Right hindlimb (tissue), 1 donor: ENCODE measurements around the gene VRK1.
"Not testable (repeated sequence)": the region's sequence is repeated elsewhere in the genome, so short reads cannot be mapped to it uniquely, and the experiment has no call there.

ENCODE experiments used
- DNase-seq: peaks from one replicate; pipeline ENCODE4 v3.0.0-alpha.2; 2018

Gene VRK1

DNA sequence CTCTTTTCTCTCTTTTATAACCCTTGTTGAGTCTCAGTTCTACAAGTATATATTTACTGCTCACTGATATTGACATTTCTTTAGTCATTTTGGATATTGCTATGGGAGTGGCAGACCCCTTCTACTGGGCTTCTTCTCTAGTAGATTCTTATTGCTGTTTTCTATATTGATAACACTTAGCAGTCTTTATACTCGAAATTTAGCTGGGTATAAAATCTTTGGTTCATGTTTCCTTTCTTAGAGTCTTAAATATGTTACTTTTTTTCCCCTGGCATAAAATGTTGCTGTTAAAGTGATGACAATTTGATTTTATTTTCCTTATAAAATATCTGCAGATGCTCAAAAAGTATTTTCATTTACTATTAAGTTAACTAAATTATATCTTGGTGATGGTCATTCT is 32.6 kb downstream of the VRK1 start:
- DNase-seq: no peak

- DNase-seq: no peak
Observed at GRCh38 chr14:96830946-96831345, 33.8 kb downstream of the VRK1 start.

DNA sequence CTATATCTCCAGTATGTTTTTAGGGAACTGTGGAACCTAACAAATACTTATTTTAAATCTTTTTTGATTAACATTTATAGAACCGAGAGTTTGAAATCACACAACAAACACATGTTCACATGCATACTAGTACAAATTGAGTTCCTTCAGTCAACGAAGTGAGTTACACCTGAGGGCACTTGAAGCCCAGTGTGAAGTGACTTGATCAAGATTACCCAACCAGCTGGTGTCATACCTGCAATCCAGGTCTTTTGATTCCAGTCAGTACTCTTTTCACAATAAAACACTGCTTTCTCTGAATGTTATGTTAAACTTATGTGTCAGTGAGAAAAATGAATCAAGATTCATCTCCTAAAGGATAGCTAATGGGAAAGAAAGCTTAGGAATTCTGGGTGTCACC is 35.2 kb downstream of the VRK1 start:
- DNase-seq: no peak

GRCh38 chr14:96838449-96838848 is 41.3 kb downstream of the VRK1 start:
- no peak for DNase-seq

- DNase-seq: no peak
Observed at GRCh38 chr14:96839251-96839650, 42.1 kb downstream of the VRK1 start.

- no peak for DNase-seq
Observed at GRCh38 chr14:96843137-96843536, 46.0 kb downstream of the VRK1 start.

- DNase-seq: no peak
Observed at GRCh38 chr14:96844857-96845570, 47.8 kb downstream of the VRK1 start.

DNA sequence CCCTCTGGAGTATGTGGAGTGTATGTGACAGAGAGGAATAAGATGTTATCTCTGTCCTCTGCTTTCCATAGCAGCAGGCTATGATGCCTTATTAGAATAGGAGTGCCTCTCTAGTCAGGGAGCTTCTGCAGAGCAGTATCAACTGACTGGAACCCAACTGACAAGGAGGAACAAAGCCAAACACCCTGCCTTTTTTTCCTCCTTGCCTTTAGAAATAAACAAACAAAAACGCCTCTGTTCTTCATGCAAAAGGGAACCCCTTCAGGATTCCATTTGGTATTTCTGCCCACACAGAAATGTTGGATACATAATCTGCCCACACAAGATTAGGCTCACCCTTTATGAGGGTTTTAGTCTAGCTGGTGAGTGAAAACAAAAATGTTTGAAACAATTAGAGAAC is 50.3 kb downstream of the VRK1 start:
- DNase-seq: no peak

- no peak for DNase-seq
Observed at GRCh38 chr14:96848011-96848410, 50.8 kb downstream of the VRK1 start.

- no peak for DNase-seq
Observed at GRCh38 chr14:96849733-96850132, 52.6 kb downstream of the VRK1 start.

DNA sequence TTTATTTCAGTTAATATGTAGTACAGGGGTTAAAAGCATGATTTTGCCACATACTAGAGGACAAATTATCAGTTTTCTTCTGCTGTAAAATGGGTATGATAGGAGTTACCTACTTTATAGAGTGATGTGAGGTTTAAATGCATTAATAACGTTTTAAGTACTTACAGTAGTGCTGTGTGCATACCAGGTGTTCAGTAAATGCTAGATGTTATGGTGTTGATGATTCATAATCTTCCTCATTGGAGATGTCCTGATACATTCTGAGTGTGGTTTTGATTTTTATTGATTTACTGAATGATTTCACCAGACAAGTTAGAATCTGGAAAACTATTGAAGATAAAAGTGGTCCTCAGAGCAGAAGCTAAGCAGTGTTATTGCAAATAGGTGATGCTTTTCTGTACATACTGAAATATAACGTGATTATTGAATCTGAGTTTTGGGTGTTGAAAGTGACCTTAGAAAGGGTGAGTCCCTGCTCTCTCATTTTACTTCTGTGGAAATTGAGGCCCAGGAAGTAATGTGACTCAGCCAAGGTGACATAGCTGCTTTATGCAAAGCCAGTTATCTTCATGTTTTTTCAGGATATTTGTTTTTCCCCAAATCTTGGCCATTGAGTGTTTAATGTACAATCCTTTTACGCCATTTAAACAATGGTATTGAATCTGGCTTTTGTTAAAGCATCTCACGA is 54.7 kb downstream of the VRK1 start:
- DNase-seq: no peak

GRCh38 chr14:96852823-96853422 is 55.7 kb downstream of the VRK1 start:
- DNase-seq: no peak

GRCh38 chr14:96858643-96859042 is 61.5 kb downstream of the VRK1 start:
- DNase-seq: no peak

GRCh38 chr14:96861568-96862310 is 64.6 kb downstream of the VRK1 start:
- DNase-seq: no peak

DNA sequence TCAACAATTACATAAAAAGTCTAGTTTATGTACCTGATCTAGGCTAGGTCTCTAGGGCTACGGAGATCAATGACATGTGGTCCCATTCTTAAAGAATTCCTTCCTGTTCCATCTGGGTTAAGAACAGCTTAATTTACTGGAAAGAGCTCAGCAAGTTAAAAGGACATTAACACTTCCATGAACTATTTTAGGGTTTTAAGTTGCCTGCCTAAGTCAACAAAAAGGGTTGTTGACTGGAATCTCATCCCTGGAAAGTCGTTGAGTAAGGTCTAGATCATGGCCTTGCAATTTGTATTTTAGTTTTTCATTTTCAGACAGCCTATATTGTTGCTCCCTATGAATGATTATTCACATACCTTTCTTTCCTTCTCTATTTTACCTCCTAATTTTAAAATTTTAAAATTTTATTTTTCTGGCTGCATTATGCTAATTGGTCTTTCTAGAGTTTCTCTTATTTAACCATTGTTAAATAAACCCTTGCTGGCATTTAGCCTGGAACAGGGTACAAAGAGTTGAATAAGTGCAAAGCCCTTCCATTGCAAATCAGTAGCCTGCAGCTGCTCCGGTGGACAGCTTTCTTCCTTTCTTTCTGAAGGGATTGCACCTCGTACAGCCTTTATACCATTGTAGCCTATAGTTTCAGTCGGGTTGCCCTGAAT is 66.3 kb downstream of the VRK1 start:
- DNase-seq: no peak

GRCh38 chr14:96863986-96864330 is 66.8 kb downstream of the VRK1 start:
- DNase-seq: no peak

GRCh38 chr14:96867634-96868033 is 70.5 kb downstream of the VRK1 start:
- DNase-seq: no peak

DNA sequence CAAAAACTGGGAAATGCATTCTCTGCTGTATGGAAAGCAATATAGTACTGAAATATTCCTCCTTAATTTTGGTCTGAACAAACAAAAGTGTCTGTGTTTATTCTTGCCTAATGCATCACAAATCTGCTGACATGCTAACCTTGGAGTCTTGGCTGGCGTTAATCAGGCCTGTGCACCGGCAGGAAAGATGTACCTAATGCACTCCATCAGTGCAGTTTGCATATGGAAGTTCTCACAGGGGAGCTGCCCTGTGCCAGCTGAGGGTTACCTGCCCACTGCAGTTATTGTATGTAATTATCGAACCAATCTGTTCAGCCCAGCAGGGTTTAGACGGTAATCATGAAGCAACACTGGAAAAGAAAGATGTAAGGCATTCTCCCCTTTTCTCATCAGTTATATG is 76.9 kb downstream of the VRK1 start:
- no peak for DNase-seq

DNA sequence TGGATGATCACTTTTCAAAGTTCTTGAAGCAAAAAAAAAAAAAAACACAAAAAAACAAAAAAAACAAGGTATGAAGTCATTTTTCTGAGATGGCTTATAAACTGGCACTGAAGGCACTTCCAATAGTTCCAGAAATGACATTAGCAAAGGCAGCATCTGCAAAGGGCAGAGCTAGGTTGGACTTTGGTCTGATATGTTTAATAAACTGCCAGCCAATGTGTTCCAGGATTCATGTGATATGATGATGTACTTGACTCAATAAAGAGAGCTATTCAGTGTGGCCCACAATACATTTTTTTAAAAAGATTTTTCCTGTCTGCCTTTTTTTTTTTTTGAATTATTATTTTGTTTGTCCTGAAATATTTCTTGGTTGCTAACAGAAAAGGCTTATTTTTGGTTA is 79.6 kb downstream of the VRK1 start:
- no peak for DNase-seq

DNA sequence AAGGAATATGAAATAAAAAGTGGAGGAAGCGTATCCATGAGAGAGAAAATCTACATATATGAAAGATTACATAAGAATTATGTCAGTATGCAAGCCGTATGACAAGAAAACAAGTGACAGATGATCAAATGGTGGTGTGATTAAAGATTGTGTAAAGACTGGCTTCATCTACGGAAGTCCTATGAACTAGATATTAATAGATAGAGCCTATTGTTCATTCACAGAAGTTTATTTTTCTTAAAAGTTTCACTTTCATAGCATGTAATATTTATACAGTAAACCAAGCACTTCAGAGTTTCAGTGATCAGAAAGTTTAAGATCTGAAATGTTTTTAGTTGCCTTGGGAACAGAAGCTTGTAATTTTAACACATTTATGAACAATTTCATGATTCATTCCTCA is 84.5 kb downstream of the VRK1 start:
- no peak for DNase-seq

DNA sequence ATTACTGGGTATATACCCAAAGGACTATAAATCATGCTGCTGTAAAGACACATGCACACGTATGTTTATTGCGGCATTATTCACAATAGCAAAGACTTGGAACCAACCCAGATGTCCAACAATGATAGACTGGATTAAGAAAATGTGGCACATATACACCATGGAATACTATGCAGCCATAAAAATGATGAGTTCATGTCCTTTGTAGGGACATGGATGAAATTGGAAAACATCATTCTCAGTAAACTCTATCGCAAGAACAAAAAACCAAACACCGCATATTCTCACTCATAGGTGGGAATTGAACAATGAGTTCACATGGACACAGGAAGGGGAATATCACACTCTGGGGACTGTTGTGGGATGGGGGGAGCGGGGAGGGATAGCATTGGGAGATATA is 86.8 kb downstream of the VRK1 start:
- not testable (repeated sequence) for DNase-seq

DNA sequence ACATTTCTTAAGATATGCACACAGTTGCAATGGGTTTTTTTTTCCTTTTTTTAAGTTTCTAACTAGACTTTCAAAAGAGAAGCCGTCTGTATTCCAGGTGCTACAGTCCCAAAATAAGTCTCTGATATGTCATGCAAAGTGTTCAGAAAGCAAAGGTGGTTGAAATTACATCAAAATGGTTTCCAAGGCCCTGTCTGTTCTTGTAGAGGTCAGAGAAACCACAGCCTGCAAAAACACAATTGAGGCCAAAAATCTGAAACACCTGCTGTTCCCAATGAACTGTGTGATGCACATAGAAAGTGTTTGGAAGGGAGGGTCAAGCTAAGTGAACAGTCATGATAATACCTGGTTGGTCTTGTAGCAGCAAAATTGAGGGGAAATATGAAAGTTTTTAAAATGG is 91.0 kb downstream of the VRK1 start:
- DNase-seq: no peak

DNA sequence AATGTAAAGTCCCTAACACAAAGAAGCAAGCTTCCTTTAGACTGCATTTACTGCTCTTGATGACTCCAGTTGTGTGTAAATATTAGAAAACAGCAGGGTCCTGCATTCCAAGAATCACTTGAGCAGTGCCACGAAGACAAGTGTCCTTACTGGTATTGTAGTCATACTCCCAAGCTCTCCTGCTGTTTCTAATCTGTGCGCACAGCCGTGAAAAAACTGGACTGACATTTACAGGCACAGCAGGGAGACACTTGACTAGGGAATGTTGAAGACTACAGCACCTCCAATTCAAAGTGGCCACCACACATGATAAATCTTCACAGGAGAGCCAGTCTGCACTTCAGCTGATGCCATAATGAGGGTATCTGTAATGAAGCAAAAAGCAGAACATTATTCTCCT is 91.4 kb downstream of the VRK1 start:
- no peak for DNase-seq
